GM21529 (cell line): ENCODE measurements around the gene CACNA1C.

ENCODE experiments used
- ATAC-seq: cut with Tn5 transposase; IDR thresholded peaks from one replicate; pipeline ENCODE4 v1.9.1; 2021; ENCODE audit not compliant: unreplicated experiment

The CACNA1C gene

GRCh38 chr12:2311020-2311778 lies 258.4 kb downstream of the CACNA1C start:
- ATAC-seq, result no peak

- ATAC-seq, result no peak
Observed at GRCh38 chr12:2312175-2312574, 259.4 kb downstream of the CACNA1C start.

- no peak for ATAC-seq
Observed at GRCh38 chr12:2312770-2313169, 260.0 kb downstream of the CACNA1C start.

GRCh38 chr12:2314492-2314891 lies 261.7 kb downstream of the CACNA1C start:
- no peak for ATAC-seq

GRCh38 chr12:2317772-2318171 lies 265.0 kb downstream of the CACNA1C start:
- no peak for ATAC-seq

- ATAC-seq, result no peak
Observed at GRCh38 chr12:2318286-2318685, 265.5 kb downstream of the CACNA1C start.

GRCh38 chr12:2319136-2319535 lies 266.3 kb downstream of the CACNA1C start:
- ATAC-seq, result no peak

GRCh38 chr12:2319737-2320506 lies 267.1 kb downstream of the CACNA1C start:
- no peak for ATAC-seq

- ATAC-seq, result no peak
Observed at GRCh38 chr12:2320841-2321240, 268.1 kb downstream of the CACNA1C start.

- ATAC-seq, result no peak
Observed at GRCh38 chr12:2322554-2323120, 269.9 kb downstream of the CACNA1C start.

- ATAC-seq, result no peak
Observed at GRCh38 chr12:2323532-2324255, 270.9 kb downstream of the CACNA1C start.

- no peak for ATAC-seq
Observed at GRCh38 chr12:2324387-2324786, 271.6 kb downstream of the CACNA1C start.

- ATAC-seq, result no peak
Observed at GRCh38 chr12:2325519-2325918, 272.7 kb downstream of the CACNA1C start.

GRCh38 chr12:2326470-2326869 lies 273.7 kb downstream of the CACNA1C start:
- ATAC-seq, result no peak

GRCh38 chr12:2328661-2329060 lies 275.9 kb downstream of the CACNA1C start:
- ATAC-seq, result no peak

- no peak for ATAC-seq
Observed at GRCh38 chr12:2329661-2330210, 276.9 kb downstream of the CACNA1C start.

GRCh38 chr12:2332236-2332635 lies 279.4 kb downstream of the CACNA1C start:
- ATAC-seq, result no peak

- no peak for ATAC-seq
Observed at GRCh38 chr12:2332947-2333346, 280.2 kb downstream of the CACNA1C start.

- ATAC-seq, result no peak
Observed at GRCh38 chr12:2333491-2334195, 280.9 kb downstream of the CACNA1C start.

- ATAC-seq, result no peak
Observed at GRCh38 chr12:2334271-2334670, 281.5 kb downstream of the CACNA1C start.
